ENCODE data around the gene CDKL2.
"Not testable (repeated sequence)": the region's sequence is repeated elsewhere in the genome, so short reads cannot be mapped to it uniquely, and the experiment has no call there.

Gene CDKL2

DNA sequence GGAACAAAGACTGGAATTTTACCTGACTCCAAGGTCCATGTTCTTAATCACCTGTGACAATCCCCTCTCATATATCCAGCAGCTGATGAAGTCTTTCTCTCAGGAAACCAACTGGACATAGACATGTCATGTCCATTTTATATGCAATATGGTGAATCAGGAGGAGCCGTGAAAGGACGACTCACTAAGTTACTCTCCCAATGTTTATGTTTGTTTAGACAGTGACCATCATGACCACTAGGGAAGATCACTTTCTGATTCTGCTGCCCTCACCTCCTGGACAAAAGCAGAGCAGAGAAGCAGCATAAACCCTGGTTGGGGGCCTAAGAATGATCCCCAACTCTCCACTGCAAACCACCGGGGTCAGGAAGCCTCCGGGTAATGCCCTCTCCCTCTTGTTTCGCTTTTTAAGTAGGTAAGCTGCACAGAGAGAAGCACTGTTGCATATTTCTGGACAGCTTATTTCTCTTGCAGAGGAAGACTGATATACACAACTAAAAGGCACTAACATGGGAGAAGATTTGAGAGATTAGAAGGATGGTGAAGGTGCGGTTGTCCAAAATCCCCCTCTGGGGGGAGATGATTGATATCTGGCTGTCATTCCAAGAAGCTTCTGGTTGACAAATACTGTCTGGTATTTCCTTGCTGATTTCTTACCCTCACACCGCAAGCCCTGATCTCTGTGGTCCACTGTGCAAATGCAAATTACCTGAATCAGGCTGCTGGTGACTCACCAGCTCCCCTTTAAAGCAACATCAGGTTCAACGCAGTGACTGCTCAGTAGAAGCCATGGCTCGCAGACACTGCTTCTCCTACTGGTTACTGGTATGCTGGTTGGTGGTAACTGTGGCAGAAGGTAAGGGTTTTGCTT, 74.8 kb downstream of the CDKL2 start, which contains the start of gene ODAPH:
Gene ODAPH, plus strand, starts transcription at position 773 of the 871 bp plus-strand sequence. Its CDS starts 17 bp downstream, at position 790.
- peak; percentile 80 for DNase-seq (ENCODE audit: low spot score)
- peak; percentile 89 for FAIRE-seq

GRCh38 chr4:75552452-75552851, 77.9 kb downstream of the CDKL2 start:
- no peak for FAIRE-seq

DNA sequence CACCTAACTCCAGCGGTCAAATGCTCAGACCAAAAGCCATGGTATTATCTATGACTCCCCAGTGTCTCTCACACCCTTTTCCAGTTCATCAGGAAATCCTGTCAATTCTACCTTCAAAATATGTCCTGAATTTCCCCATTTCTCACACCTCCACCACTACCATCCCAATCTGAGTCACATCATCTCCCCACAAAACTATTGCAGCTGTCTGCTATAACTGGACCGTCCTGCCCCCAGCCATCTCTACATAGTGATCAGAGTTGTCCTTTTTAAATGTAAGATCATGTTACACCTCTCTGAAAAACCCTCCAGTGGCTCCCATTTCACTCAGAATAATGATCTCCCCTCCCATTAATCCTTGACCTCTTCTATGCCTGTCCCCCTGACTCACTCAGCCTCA, 81.3 kb downstream of the CDKL2 start:
- DNase-seq (ENCODE audit: low spot score) (no peak), FAIRE-seq (no peak)

More at GRCh38 chr4:75552452-75552851, 77.9 kb downstream of the CDKL2 start:
- DNase-seq (ENCODE audit: low spot score) = no peak

- no peak for FAIRE-seq
- no peak for DNase-seq (ENCODE audit: low spot score)
These were observed 82.5 kb downstream of the CDKL2 start for GRCh38 chr4:75547647-75548387.

DNA sequence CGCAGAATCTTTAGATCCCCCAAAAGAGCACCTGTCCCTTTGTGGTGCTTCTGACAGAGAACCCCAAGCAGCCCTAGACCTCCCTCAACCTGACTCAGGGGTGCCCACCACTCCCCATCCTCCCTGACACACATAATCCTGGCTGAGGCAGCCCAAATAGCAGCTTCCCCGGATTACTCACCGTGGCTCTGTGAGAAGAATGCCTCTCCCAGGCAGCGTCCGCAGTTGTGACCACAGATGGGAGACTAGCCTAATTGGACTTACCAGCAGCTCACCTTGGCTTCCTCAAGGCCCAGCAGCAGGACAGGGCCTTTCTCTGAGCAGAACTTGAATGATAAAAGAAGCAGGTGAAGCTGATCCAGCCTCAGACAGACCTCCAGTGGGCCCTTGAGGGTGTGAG, 84.8 kb downstream of the CDKL2 start:
- DNase-seq (ENCODE audit: low spot score) (peak; percentile 53), FAIRE-seq (no peak)

DNA sequence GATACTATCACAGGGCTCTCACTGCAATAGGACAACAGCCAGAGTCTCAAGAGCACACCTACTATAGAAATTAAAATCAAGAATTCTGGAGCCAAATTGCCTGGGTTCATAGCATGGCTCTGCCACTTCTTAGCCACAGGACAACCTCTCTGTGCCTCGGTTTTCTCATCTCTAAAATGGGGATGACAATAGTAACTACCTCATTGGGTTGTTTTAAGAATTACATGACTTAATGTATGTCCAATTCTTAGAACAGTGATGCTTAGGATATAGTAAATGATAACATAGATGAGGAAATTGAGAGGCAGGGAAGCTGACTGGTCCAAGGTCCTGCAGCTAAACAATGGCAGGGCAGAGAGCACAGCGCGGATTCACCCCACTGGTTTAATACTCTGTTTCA, 85.5 kb downstream of the CDKL2 start:
- DNase-seq (ENCODE audit: low spot score) (no peak), FAIRE-seq (no peak)

GRCh38 chr4:75544220-75544619, 86.1 kb downstream of the CDKL2 start:
- not testable (repeated sequence) for FAIRE-seq; DNase-seq (ENCODE audit: low spot score)

DNA sequence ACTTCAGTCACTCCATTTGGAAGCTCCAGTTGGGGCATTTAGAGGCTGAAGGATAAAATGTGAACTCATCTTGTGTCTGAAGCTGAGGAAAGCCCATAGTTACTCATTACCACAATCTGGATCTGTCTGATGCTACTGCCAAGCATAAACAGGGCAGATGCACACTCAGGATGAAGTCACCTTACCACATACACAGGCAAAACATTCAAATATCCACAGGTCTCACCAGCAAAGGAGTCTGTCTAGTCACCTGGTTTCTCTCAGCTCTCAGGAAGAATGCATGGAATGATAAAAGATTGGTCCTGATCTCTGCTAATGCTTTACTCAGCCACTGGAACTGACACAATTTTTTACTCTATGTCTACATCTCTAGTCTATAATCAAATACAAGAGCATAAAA, 87.5 kb downstream of the CDKL2 start:
- FAIRE-seq = peak; percentile 98

GRCh38 chr4:75537308-75537707, 93.0 kb downstream of the CDKL2 start:
- FAIRE-seq; DNase-seq (ENCODE audit: low spot score): not testable (repeated sequence)

More for the DNA sequence above, 87.5 kb downstream of the CDKL2 start:
- DNase-seq (ENCODE audit: low spot score) = peak; percentile 97

DNA sequence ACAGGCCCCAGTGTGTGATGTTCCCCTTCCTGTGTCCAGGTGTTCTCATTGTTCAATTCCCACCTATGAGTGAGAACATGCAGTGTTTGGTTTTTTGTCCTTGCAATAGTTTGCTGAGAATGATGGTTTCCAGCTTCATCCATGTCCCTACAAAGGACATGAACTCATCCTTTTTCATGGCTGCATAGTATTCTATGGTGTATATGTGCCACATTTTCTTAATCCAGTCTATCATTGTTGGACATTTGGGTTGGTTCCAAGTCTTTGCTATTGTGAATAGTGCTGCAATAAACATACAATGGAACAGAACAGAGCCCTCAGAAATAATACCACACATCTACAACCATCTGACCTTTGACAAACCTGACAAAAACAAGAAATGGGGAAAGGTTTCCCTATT, 96.4 kb downstream of the CDKL2 start:
- not testable (repeated sequence) for FAIRE-seq; DNase-seq (ENCODE audit: low spot score)

- DNase-seq (ENCODE audit: low spot score); FAIRE-seq: not testable (repeated sequence)
These were observed 96.9 kb downstream of the CDKL2 start for GRCh38 chr4:75533339-75533887.

DNA sequence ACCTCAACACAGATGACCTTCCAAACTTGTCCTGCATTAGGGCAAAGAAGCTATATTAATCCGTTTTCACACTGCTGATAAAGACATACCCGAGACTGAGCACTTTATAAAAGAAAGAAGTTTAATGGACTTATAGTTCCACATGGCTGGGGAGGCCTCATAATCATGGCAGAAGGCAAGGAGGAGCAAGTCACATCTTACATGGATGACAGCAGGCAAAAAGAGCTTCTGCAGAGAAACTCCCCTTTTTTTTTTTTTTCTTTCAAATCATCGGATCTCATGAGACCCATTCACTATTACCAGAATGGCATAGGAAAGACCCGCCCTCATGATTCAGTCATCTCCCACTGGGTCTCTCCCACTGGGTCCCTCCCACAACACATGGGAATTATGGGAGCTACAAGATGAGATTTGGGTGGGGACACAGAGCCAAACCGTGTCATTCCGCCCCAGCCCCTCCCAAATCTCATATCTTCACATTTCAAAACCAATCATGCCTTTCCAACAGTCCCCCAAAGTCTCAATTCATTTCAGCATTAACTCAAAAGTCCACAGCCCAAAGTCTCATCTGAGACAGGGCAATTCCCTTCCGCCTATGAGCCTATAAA, 98.7 kb downstream of the CDKL2 start:
- DNase-seq (ENCODE audit: low spot score); FAIRE-seq: not testable (repeated sequence)

- FAIRE-seq (no peak), DNase-seq (ENCODE audit: low spot score) (no peak)
These were observed 99.6 kb downstream of the CDKL2 start for GRCh38 chr4:75530556-75531322.

Data from RCC 7860 (cell line).